Measurements from ENCODE around the gene CDH6.

GRCh38 chr5:31192442-31192841, 1.0 kb upstream of the CDH6 start:
- no peak for TF ChIP-seq CTCF (IDR thresholded peaks at IDR 0.05; ENCODE audit: insufficient read depth, low read length, poor library complexity, severe bottlenecking)
- TF ChIP-seq EZH2phosphoT487 (conservative IDR thresholded peaks at IDR 0.05; ENCODE audit: low read length) = no peak

Data from SU-DHL-6 (cell line).